K562 (cell line): ENCODE results near the gene UPF2. TPM values are rescaled to one million over a fixed set of nuclear protein-coding genes. Genes with fewer than 3 reads are reported as not detected.
A peak's percentile ranks its signal among the peaks of the same experiment; 100 is the strongest.

Experiments
- ATAC-seq: fragments of 200-7000 bp; cut with Tn5 transposase; 3 replicates; pipeline ENCODE4 v1.9.1; 2020; ENCODE audit warnings: moderate library complexity
- BruUV-seq: library from RNA; stranded (reverse); fragments of 400-500 nt; replicated peaks from 2 replicates; lab custom pipeline; 2021; lab: Mats Ljungman, UMichigan
- CTCF ChIA-PET: fragments of 300-600 bp; formaldehyde crosslinking; extraction: SDS; loops from one replicate; lab custom pipeline; 2021; ENCODE audit warnings: low intra/inter-chr PET ratio; lab: Yijun Ruan, JAX
- POLR2A ChIA-PET: fragments of 300-600, 350-650 bp; sonication (Branson Sonifier 250); formaldehyde crosslinking; extraction: SDS; loops from one replicate; lab custom pipeline; 2021; ENCODE audit warnings: antibody characterized with exemption, inconsistent platforms; lab: Yijun Ruan, JAX
- DNase-seq, 4 experiments: peaks; one replicate each; pipeline versions ENCODE4 v3.0.0 to v3.0.0-alpha.2; 2011 to 2018; ENCODE audit warnings: low spot score in 3 of 4, mixed read lengths in 3 of 4; ENCODE audit errors: extremely low read depth in 1 of 4
- FAIRE-seq: peaks from 2 replicates; lab custom pipeline; 2011; peaks lifted over from hg19 to GRCh38; lab: Jason Lieb, UNC
- H2AFZ ChIP-seq: 2 replicates; pipeline ENCODE4 v1.6.0; 2011; ENCODE audit warnings: low read depth, low read length, control low read depth, inconsistent platforms
- H3K27ac ChIP-seq: fragments of 200-600 bp; 3 replicates; pipeline ENCODE4 v1.8.0; 2011; ENCODE audit warnings: low read depth, mild to moderate bottlenecking, control low read depth, inconsistent platforms, low read length, moderate library complexity, mixed read lengths; ENCODE audit errors: extremely low read depth
- H3K27me3 ChIP-seq, 2 experiments: fragments of 300-600 bp in 1 of 2; 2 replicates in 1 of 2; 3 replicates in 1 of 2; pipeline versions ENCODE4 v1.6.0 to v1.8.0; 2011; ENCODE audit warnings: inconsistent platforms in 2 of 2, low read length in 2 of 2, mild to moderate bottlenecking in 1 of 2, mixed read lengths in 1 of 2, moderate library complexity in 1 of 2; ENCODE audit not compliant: control insufficient read depth in 2 of 2, insufficient read depth in 2 of 2
- H3K36me3 ChIP-seq: fragments of 300-600 bp; 3 replicates; pipeline ENCODE4 v1.8.0; 2011; ENCODE audit warnings: mild to moderate bottlenecking, low read length, inconsistent platforms; ENCODE audit not compliant: control insufficient read depth, insufficient read depth
- H3K4me1 ChIP-seq, 2 experiments: fragments of 200-600 bp in 1 of 2; replicated peaks in 1 of 2; 2 replicates in 1 of 2; 3 replicates in 1 of 2; pipeline versions ENCODE4 v1.5.1 to v1.8.0; 2011; ENCODE audit warnings: inconsistent platforms in 2 of 2, low read length in 2 of 2, mild to moderate bottlenecking in 1 of 2, mixed read lengths in 1 of 2, moderate library complexity in 1 of 2; ENCODE audit not compliant: control insufficient read depth in 2 of 2, insufficient read depth in 2 of 2
- H3K4me2 ChIP-seq: 2 replicates; pipeline ENCODE4 v1.6.1; 2011; ENCODE audit warnings: low read length, control low read depth, inconsistent platforms, mixed read lengths; ENCODE audit not compliant: insufficient read depth
- H3K4me3 ChIP-seq: fragments of 200-600 bp; sonication (generic), shearing (Covaris generic); 2 replicates; pipeline ENCODE4 v1.5.1; 2016; ENCODE audit warnings: control low read depth, inconsistent platforms
- H3K79me2 ChIP-seq: fragments of 200-600 bp; 3 replicates; pipeline ENCODE4 v1.8.0; 2011; ENCODE audit warnings: low read length, inconsistent platforms; ENCODE audit not compliant: control insufficient read depth, insufficient read depth
- H3K9ac ChIP-seq, 2 experiments: 2 replicates each; pipeline versions ENCODE4 v1.6.0 to v1.6.1; 2011; ENCODE audit warnings: low read depth in 2 of 2, low read length in 2 of 2, control low read depth in 1 of 2, inconsistent platforms in 1 of 2, mild to moderate bottlenecking in 1 of 2, mixed read lengths in 1 of 2; ENCODE audit not compliant: insufficient read depth in 1 of 2
- H3K9me1 ChIP-seq: one replicate; pipeline ENCODE4 v1.6.0; 2011; ENCODE audit warnings: inconsistent platforms, mild to moderate bottlenecking, low read length, moderate library complexity; ENCODE audit not compliant: control insufficient read depth, insufficient read depth
- H3K9me3 ChIP-seq: replicated peaks from 2 replicates; pipeline ENCODE4 v1.5.1; 2011; ENCODE audit warnings: low read depth, low read length, inconsistent platforms; ENCODE audit not compliant: control insufficient read depth, insufficient read depth
- H4K20me1 ChIP-seq: replicated peaks from 2 replicates; pipeline ENCODE4 v1.6.1; 2011; ENCODE audit warnings: low read length, inconsistent platforms, mixed read lengths; ENCODE audit not compliant: control insufficient read depth, insufficient read depth
- DMBX1 ChIP-seq: fragments of 250-450 bp; sonication (Bioruptor Pico); IDR thresholded peaks from 2 replicates; pipeline ENCODE4 v1.8.0; 2022; ENCODE audit warnings: inconsistent platforms, mild to moderate bottlenecking, moderate library complexity, borderline replicate concordance
- ETV1 ChIP-seq: fragments of 450-650 bp; conservative IDR thresholded peaks from 2 replicates; pipeline ENCODE4 v1.6.1; 2016; ENCODE audit warnings: missing genetic modification characterization, control low read depth, low read depth, missing compliant biosample characterization
- FOXK2 ChIP-seq, 2 experiments: fragments of 450-650 bp; IDR thresholded peaks in 1 of 2; conservative IDR thresholded peaks in 1 of 2; 2 replicates each; pipeline ENCODE4 v1.6.1; 2016; ENCODE audit warnings: low read depth in 2 of 2, mild to moderate bottlenecking in 1 of 2
- HOXB6 ChIP-seq: fragments of 250-450 bp; sonication (Bioruptor Pico); IDR thresholded peaks from 2 replicates; pipeline ENCODE4 v1.5.1; 2022; ENCODE audit warnings: mild to moderate bottlenecking, borderline replicate concordance
- KLF13 ChIP-seq: fragments of 450-650 bp; IDR thresholded peaks from 2 replicates; pipeline ENCODE4 v1.6.1; 2016; ENCODE audit warnings: missing genetic modification characterization, low read depth, mild to moderate bottlenecking, missing compliant biosample characterization, moderate library complexity, borderline replicate concordance
- LARP7 ChIP-seq: fragments of 450-650 bp; IDR thresholded peaks from 2 replicates; pipeline ENCODE4 v1.6.1; 2016
- LEF1 ChIP-seq: fragments of 450-650 bp; IDR thresholded peaks from 2 replicates; pipeline ENCODE4 v1.6.1; 2016; ENCODE audit warnings: mild to moderate bottlenecking
- MYC ChIP-seq, 2 experiments: fragments of 250-450 bp in 1 of 2; sonication (Bioruptor Pico) in 1 of 2; IDR thresholded peaks; 2 replicates each; pipeline versions ENCODE4 v1.5.1 to v1.6.1; 2012 to 2021; ENCODE audit warnings: low read depth in 2 of 2, borderline replicate concordance in 1 of 2, improper control_type of control experiment in 1 of 2, low read length in 1 of 2, mild to moderate bottlenecking in 1 of 2, moderate library complexity in 1 of 2
- MYNN ChIP-seq, 2 experiments: sonication (generic); formaldehyde crosslinking in 1 of 2; IDR thresholded peaks; 2 replicates each; pipeline versions ENCODE4 v1.5.0 to v1.6.1; 2016 to 2020; ENCODE audit warnings: antibody characterized with exemption in 1 of 2, missing genetic modification reagents in 1 of 2
- NFIC ChIP-seq: fragments of 450-650 bp; IDR thresholded peaks from 2 replicates; pipeline ENCODE4 v1.6.1; 2017; ENCODE audit warnings: mild to moderate bottlenecking, inconsistent platforms
- NONO ChIP-seq, 2 experiments: fragments of 200-400 bp in 1 of 2; fragments of 450-650 bp in 1 of 2; formaldehyde crosslinking in 1 of 2; IDR thresholded peaks; 2 replicates each; pipeline ENCODE4 v1.6.1; 2017; ENCODE audit warnings: low read depth in 2 of 2, mild to moderate bottlenecking in 2 of 2, moderate library complexity in 2 of 2, low read length in 1 of 2
- NR2C1 ChIP-seq, 2 experiments: fragments of 450-650 bp; IDR thresholded peaks; 2 replicates each; pipeline ENCODE4 v1.6.1; 2017; ENCODE audit warnings: mild to moderate bottlenecking in 2 of 2, antibody characterized with exemption in 1 of 2, inconsistent platforms in 1 of 2, missing compliant biosample characterization in 1 of 2, missing genetic modification characterization in 1 of 2
- PCBP1 ChIP-seq: fragments of 200-400 bp; formaldehyde crosslinking; IDR thresholded peaks from 2 replicates; pipeline ENCODE4 v1.6.1; 2018; ENCODE audit warnings: mild to moderate bottlenecking, low read depth, low read length; ENCODE audit not compliant: poor library complexity, severe bottlenecking
- PRPF4 ChIP-seq: fragments of 200-400 bp; formaldehyde crosslinking; IDR thresholded peaks from one replicate; pipeline ENCODE4 v1.6.1; 2017; ENCODE audit warnings: low read length, low read depth, mild to moderate bottlenecking; ENCODE audit not compliant: insufficient read depth, poor library complexity, severe bottlenecking
- SMAD4 ChIP-seq: fragments of 250-450 bp; sonication (Bioruptor Pico); conservative IDR thresholded peaks from 2 replicates; pipeline ENCODE4 v1.8.0; 2021; ENCODE audit warnings: inconsistent platforms, mild to moderate bottlenecking, moderate library complexity
- ZFX ChIP-seq: sonication (generic); formaldehyde crosslinking; IDR thresholded peaks from 2 replicates; pipeline ENCODE4 v1.8.0; 2022; ENCODE audit warnings: mild to moderate bottlenecking, missing genetic modification reagents, moderate library complexity
- ZNF384 ChIP-seq: IDR thresholded peaks from 2 replicates; pipeline ENCODE4 v1.6.1; 2012; ENCODE audit warnings: low read depth, low read length, improper control_type of control experiment
- WGBS: fragments of 100-300 bp; shearing (Covaris generic); methylation state at CpG from one replicate; pipeline ENCODE4 v1.1.6; 2016; ENCODE audit warnings: low coverage, mixed read lengths; ENCODE audit not compliant: insufficient coverage; ENCODE audit errors: missing lambda C conversion rate; 5-methylcytosine and 5-hydroxymethylcytosine counted together
- in situ Hi-C: fragments of 300-500 bp; cut with MboI; formaldehyde crosslinking; loops from 4 replicates; pipeline ENCODE4 v1.15.0; 2018; ENCODE audit warnings: inconsistent platforms, mixed read lengths
- intact Hi-C: fragments of 100-400 bp; cut with micrococcal nuclease; formaldehyde crosslinking; loops from 2 replicates; pipeline ENCODE4 v1.14.2; 2022
- polyA plus RNA-seq, 8 experiments: library from polyadenylated mRNA; depleted of rRNA in 4 of 8; stranded (reverse) in 5 of 8; unstranded in 3 of 8; fragments of >200 nt; fragmentation: Nextera tagmentation in 2 of 8; fragmentation: Illumina TruSeq in 1 of 8; extraction: Ambion mirVana in 2 of 8; extraction: Trizol in 1 of 8; gene quantifications; 2 replicates each; pipeline versions ENCODE4 v1.2.1 to v1.2.3, GENCODE V29; 2011 to 2014; ENCODE audit warnings: inconsistent platforms in 1 of 8, missing spikeins in 1 of 8
- total RNA-seq, 7 experiments: library from RNA; depleted of rRNA in 6 of 7; stranded (reverse); fragments of >200 nt in 6 of 7; fragmentation: Illumina TruSeq in 2 of 7; extraction: Trizol in 2 of 7; gene quantifications; 2 replicates each; pipeline versions ENCODE4 v1.2.1 to v1.2.3, GENCODE V29; 2011 to 2021; ENCODE audit warnings: low replicate concordance in 1 of 7
- TF ChIP-seq, protein P1 (sequence below): sonication (generic); formaldehyde crosslinking; IDR thresholded peaks from 2 replicates; pipeline ENCODE4 v1.9.0; 2022; ENCODE audit warnings: mild to moderate bottlenecking, missing genetic modification reagents
- TF ChIP-seq, protein P2 (sequence below): fragments of 250-450 bp; sonication (Bioruptor Pico); IDR thresholded peaks from 2 replicates; pipeline ENCODE4 v1.8.0; 2021; ENCODE audit warnings: borderline replicate concordance, mild to moderate bottlenecking, moderate library complexity; ENCODE audit not compliant: poor library complexity, severe bottlenecking

Gene UPF2
- total and polyA plus RNA-seq, 9 of the 15 experiments (the other 6 are each of a cell fraction or from before 2014, with no cell fraction given), result 13.9 to 37.7 (median 23.7) TPM

DNA sequence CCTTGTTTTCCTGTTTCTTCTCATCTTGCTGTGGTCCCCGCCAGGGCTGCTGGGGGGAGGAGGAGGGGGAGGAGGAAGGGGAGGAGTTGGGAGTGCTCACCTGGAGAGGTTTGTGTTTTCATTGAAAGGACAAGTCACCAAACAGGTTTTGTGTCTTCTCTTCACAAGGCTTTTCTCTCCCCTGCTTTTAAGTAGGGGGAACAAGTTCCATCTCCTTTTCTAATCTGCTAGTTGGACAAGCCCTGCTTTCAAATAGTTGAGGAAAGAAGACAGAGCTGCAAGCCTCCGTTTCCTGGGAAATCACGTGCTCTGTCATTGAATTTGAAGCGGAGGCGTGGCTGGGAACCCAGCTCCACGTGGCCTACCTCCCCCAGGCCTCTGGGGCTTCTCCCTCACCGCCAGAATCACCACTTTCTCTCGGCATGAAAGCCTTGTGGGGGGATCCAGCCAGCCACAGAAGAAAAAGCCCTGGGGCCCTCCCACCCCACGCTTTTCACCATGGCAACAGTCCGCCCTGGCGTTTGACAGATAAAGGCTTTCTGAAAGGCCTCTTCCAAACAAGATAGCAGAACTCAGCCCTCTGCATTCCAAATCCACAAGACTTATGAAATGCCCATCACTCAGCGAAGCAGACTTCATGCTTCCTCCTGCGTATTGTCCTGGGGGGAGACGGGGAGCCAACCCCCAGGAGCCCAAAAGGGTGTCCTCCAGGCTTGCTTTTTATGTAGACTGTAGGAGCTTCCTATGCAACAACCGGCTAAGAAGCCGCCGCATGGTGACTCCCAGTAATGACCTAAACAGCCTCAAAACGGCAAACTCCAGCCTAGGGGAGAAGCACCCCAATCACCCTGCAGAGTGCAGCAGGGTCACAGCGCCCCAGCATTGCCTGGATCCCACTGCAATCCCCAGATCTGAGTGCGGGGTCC, 167.8 kb downstream of the UPF2 start:
- Histone ChIP-seq H3K9me3 (no peaks in the 10 kb centered on the region), H2AFZ (peak overlapping the region; percentile 79), H4K20me1 (peaks cover 17% of the 10 kb centered on the region), H3K9me1 (no peaks in the 10 kb centered on the region), H3K27me3 (no peaks in the 10 kb centered on the region), H3K4me2 (peak overlapping the region; percentile 56), H3K36me3 (peaks cover 16% of the 10 kb centered on the region), H3K9ac (peak overlapping the region; percentile 37 to 86), H3K4me3 (peak overlapping the region; percentile 1; the same call in 1 of the 2 replicates), H3K79me2 (peaks cover 84% of the 10 kb centered on the region), H3K27ac (peak overlapping the region; percentile 80), H3K4me1 (peaks cover 39 to 71% of the 10 kb centered on the region in 2 experiments)
- FAIRE-seq, result peak; percentile 93
- ChIA-PET POLR2A (interaction anchor here (0.6 to 1.7 kb wide), 7 partner anchors 9 to 669 kb away, joined by 3 to 7 read pairs (median 3); no protein-coding TSS in a partner anchor), CTCF (no interaction called here)
- in situ Hi-C loops, result no loop called here
- WGBS, result 3% methylated on average over 16 of the region's 20 CpGs
- ATAC-seq, result peak; percentile 83
- intact Hi-C loops, result loop anchor here (1.0 kb wide), 1 partner anchor 23 kb away; no protein-coding TSS in a partner anchor
- peak; percentile 89 to 95 (median 92) for DNase-seq
- no TSS peak for BruUV-seq
- TF ChIP-seq, protein P1, sequence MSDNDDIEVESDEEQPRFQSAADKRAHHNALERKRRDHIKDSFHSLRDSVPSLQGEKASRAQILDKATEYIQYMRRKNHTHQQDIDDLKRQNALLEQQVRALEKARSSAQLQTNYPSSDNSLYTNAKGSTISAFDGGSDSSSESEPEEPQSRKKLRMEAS, result peak; percentile 96
- TF ChIP-seq SMAD4 (peak; percentile 60; the same call in 1 of the 2 replicates), PRPF4 (no peak), NONO (IDR thresholded peaks at IDR 0.05; ENCODE audit: low read depth in 2 of 2, low read length in 1 of 2) (peak in 1 of 2 experiments; percentile 34; a peak in 1 of 4 replicates), ETV1 (tag) (0 out of 2 replicates have a peak, but pooled peaks have one; percentile 31), LEF1 (0 out of 2 replicates have a peak, but pooled peaks have one; percentile 35), PCBP1 (no peak), ZNF384 (no peak; the same call in 1 of the 2 replicates), ZFX (CRISPR knock-in tag) (peak; percentile 56), MYC (IDR thresholded peaks at IDR 0.05; ENCODE audit: low read depth, low read length) (peak; percentile 92), MYC (CRISPR knock-in tag; IDR thresholded peaks at IDR 0.05; ENCODE audit: borderline replicate concordance, low read depth) (peak; percentile 86; the same call in 1 of the 2 replicates), NR2C1 (IDR thresholded peaks at IDR 0.05) (no peak), NR2C1 (tag; IDR thresholded peaks at IDR 0.05) (no peak), LARP7 (no peak), NFIC (no peak), MYNN (IDR thresholded peaks at IDR 0.05) (peak; percentile 95), MYNN (CRISPR knock-in tag; IDR thresholded peaks at IDR 0.05) (no peak), HOXB6 (CRISPR knock-in tag) (no peak), KLF13 (tag) (peak; percentile 91), FOXK2 (conservative IDR thresholded peaks at IDR 0.05 in 1 of 2, IDR thresholded peaks at IDR 0.05 in 1 of 2; ENCODE audit: low read depth in 2 of 2) (peak in 1 of 2 experiments; percentile 12; a peak in 1 of 4 replicates), DMBX1 (no peak)
- TF ChIP-seq, protein P2, sequence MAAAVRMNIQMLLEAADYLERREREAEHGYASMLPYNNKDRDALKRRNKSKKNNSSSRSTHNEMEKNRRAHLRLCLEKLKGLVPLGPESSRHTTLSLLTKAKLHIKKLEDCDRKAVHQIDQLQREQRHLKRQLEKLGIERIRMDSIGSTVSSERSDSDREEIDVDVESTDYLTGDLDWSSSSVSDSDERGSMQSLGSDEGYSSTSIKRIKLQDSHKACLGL (CRISPR knock-in tag), result peak; percentile 81
